Uterus (tissue), 2 donors: Measurements from ENCODE around the gene GTPBP8.

Experiments used
- POLR2A ChIP-seq, 2 donors: fragments of 450-650 bp; IDR thresholded peaks; one replicate each; pipeline ENCODE4 v1.6.1; 2016; ENCODE audit warnings: antibody characterized with exemption in 2 of 2, mild to moderate bottlenecking in 1 of 2, moderate library complexity in 1 of 2
- TF ChIP-seq, protein P1 (sequence below), 4 experiments: fragments of 200-600 bp in 2 of 4; fragments of 450-650 bp in 2 of 4; sonication (generic) in 2 of 4; IDR thresholded peaks; one replicate each; pipeline ENCODE4 v1.5.1; 2016 to 2019; ENCODE audit warnings: antibody characterized with exemption in 4 of 4, mild to moderate bottlenecking in 2 of 4, moderate library complexity in 1 of 4

GRCh38 chr3:113035387-113035982 lies 44.7 kb downstream of the GTPBP8 start:
- TF ChIP-seq, protein P1, sequence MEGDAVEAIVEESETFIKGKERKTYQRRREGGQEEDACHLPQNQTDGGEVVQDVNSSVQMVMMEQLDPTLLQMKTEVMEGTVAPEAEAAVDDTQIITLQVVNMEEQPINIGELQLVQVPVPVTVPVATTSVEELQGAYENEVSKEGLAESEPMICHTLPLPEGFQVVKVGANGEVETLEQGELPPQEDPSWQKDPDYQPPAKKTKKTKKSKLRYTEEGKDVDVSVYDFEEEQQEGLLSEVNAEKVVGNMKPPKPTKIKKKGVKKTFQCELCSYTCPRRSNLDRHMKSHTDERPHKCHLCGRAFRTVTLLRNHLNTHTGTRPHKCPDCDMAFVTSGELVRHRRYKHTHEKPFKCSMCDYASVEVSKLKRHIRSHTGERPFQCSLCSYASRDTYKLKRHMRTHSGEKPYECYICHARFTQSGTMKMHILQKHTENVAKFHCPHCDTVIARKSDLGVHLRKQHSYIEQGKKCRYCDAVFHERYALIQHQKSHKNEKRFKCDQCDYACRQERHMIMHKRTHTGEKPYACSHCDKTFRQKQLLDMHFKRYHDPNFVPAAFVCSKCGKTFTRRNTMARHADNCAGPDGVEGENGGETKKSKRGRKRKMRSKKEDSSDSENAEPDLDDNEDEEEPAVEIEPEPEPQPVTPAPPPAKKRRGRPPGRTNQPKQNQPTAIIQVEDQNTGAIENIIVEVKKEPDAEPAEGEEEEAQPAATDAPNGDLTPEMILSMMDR (IDR thresholded peaks at IDR 0.05), result peak; percentile 50 to 72 (median 61)
- no peak for TF ChIP-seq POLR2A (IDR thresholded peaks at IDR 0.05)
